ENCODE measurements around the gene CCL24. TPM values are rescaled to one million over a fixed set of nuclear protein-coding genes. Genes with fewer than 3 reads are reported as not detected.
"Not testable (repeated sequence)": the region's sequence is repeated elsewhere in the genome, so short reads cannot be mapped to it uniquely, and the experiment has no call there.

Gene CCL24
- total RNA-seq, 1 experiment from 2014 or later: not detected

DNA sequence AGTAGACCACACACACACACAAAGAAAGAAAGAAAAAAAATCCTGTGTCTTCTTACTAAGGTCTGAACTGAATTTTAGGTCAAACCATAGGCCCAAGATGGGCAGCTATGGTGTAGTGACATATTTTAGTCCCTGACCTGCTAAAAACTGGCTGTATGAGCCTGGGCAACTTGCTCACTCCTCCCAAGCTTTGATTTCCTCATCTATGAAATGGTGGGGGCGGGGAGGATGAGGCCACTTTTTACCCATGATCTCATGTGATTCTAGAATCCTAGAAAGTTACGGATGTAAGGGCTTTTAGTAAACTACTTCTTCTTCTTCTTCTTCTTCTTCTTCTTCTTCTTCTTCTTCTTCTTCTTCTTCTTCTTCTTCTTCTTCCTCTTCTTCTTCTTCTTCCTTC lies 6.1 kb upstream of the CCL24 start:
- DNase-seq (ENCODE audit: low read depth): no peak

DNA sequence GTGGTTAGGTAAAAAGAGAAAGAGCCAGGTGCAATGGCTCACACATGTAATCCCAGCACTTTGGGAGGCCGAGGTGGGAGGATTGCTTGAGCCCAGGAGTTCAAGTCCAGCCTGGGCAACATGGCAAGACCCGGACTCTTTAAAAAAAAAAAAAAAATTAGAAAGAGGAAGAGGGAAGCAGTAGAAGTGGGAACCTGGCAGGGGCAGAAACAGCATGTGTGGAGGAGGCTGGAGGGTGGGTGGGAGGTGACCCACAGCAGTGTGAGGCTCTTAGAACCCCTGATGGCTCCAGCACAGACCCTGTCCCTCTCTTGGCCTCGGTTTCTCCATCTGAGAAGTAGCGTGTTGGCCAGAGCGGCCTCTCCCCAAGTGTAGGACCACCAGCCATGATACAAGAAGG lies 4.9 kb upstream of the CCL24 start:
- DNase-seq (ENCODE audit: low read depth): no peak

DNA sequence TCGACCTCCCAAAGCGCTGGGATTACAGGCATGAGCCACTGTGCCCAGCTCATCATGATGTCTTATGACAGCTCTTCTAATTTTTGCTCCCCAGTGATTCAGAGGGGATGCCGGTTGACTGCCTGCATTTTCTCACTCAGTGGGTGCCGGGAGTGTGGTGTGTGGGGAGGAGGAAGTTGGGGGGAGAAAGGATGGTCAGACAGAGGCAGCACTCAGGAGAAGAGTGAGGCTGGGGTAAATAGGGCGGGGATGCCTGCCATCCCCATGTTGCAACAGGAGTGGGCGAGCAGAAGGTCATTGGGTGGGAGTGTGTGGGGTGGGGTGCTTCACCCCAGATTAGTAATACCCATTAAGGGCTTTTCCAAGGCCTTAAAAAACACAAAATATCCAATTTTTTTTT lies 3.5 kb upstream of the CCL24 start:
- DNase-seq (ENCODE audit: low read depth): no peak

DNA sequence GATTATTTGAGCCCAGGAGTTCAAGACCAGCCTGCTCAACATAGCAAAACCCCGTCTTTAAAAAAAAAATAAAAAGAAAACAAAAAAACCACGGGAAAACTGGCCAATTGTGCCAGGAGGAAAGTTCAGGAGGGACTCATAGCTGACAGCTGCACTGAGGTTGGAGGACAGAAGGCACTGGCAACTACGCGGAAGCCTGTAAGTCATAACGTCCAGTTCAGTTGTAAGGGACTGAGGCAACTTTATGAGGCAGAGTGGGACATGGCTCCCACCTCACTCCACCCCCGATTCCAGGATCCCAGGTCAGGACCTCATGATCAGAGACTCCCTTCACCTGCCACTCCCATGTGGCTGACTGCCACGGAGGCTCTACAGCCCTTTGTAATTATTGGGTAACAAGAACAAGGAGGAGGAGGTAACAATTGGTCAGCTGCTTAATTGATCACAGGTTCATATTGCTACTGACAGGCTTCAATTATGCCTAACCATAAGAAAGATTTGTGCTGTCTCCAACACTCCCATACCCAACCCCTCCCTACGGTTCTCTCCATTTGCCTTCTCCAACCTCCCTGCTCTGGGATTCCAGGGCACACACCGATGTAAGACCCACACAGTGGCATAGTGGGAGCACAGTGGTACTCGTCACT lies 1.9 kb upstream of the CCL24 start:
- no peak for DNase-seq (ENCODE audit: low read depth)

DNA sequence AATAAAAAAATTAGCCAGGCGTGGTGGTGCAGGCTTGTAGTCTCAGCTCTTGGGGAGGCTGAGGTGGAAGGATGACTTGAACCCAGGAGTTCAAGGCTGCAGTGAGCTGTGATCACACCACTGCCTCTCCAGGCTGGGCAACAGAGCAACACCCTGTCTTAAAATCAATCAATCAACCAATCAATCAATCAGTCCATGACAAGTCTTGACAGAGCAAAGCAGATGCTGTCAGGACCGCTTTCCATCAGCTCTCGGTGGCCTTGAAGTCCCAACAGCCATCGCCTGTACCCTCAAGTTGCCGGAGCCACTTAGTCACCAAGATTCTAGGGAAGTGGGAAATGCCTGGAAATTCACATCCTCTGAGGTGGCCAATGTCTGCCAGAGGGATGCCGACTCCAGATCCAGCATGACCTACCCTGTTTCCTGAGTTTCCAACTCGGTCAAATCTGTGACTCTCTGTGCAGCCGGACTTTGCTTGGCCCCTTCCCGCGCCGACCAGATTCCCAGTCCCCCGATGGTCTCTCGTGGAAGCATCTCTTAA lies 871 bp upstream of the CCL24 start:
- peak; percentile 77 for DNase-seq (ENCODE audit: low read depth)

DNA sequence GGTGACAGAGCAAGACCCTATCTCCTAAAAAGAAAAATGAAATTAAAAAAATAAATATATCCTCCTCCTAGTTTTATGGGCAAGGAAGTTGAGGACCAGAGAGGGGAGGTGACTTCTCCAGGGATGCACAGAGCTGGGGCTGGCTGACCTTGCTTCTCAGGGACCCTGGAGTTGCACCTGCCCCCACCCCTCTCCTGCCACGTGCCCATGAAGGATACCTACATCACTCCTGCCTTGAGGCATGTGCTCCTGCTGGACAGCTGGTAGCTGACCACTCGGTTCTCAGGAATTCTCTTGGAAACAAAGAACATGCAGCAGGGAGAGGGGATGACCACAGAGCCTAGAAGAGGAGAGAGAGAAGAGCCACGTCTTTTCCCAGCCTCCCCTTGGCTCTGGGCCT lies 522 bp downstream of the CCL24 start:
- DNase-seq (ENCODE audit: low read depth): peak; percentile 36

DNA sequence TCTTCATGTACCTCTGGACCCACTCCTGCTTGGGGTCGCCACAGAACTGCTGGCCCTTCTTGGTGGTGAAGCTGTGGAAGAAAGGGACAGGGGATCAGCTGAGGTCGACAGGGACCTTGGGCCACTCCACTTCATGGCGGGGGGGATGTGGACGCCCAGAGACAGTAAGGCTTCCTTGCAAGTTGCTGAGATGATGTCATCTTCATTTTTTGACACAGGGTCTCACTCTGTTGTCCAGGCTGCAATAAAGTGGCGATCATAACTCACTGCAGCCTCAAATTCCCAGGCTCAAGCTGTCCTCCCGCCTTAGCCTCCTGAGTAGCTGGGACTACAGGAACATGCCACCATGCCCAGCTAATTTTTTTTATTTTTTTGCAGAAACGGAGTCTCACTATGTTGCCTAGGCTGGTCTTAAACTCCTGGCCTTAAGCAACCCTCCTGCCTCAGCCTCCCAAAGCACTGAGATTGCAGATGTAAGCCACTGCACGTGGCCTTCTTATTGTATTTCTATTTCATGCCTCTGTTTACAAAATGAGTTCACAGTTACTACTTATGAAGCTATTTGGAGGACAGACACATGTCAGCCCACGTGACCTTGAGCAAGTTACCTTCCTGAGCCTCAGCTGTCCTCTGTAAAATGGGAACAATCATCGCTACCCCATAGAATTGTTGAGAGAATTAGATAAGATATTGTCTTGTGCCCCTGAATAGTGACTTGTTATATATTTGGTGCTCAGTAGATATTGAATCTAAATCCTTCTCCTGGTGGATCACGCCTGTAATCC lies 1.5 kb downstream of the CCL24 start:
- no peak for DNase-seq (ENCODE audit: low read depth)

DNA sequence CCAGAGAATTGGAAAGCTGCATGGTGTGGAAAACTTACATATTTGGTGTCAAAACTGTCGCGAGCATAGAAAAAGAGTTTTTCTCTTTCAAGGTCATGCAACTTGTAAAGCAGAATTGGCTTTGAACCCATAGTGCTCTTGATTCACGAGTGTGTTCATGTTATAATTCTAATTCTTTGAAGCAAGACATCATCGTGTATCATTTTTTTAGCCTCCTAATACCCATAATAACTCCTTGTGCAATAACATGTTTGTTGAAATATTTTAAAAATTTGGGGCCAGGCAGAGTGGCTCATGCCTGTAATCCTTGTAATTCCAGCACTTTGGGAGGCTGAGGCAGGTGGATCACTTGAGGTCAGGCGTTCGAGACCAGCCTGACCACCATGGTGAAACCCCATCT lies 4.2 kb downstream of the CCL24 start:
- no peak for DNase-seq (ENCODE audit: low read depth)

DNA sequence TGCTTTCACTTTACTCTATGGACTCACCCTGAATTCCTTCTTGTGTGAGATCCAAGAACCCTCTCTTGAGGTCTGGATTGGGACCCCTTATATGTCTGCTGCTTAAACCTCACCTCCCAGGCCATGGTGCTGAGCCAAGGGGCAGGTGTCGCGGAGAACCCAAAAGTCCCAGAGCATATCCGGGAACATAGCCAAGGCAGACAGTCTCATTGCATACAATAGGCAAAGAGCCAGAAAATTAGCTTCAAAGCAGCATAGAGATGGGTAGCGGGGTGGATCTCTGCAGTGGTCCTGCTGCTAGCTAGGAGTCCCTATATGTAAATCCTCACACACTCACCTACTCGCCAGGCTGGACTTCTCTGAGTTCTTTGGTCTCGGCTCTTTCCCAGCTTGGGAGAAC lies 5.5 kb downstream of the CCL24 start:
- DNase-seq (ENCODE audit: low read depth): no peak

DNA sequence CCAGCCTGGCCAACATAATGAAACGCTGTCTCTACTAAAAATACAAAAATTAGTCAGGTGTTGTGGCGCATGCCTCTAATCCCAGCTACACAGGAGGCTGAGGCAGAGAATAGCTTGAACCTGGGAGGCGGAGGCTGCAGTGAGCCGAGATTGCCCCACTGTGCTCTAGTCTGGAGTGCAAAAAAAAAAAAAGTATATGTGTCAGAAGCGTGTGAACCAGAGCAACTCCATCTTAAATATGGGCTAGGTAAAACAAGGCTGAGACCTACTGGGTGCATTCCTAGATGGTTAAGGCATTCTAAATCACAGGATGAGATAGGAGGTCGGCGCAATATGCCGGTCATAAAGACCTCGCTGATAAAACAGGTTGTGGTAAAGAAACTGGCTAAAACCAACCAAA lies 6.2 kb downstream of the CCL24 start:
- DNase-seq (ENCODE audit: low read depth): no peak

DNA sequence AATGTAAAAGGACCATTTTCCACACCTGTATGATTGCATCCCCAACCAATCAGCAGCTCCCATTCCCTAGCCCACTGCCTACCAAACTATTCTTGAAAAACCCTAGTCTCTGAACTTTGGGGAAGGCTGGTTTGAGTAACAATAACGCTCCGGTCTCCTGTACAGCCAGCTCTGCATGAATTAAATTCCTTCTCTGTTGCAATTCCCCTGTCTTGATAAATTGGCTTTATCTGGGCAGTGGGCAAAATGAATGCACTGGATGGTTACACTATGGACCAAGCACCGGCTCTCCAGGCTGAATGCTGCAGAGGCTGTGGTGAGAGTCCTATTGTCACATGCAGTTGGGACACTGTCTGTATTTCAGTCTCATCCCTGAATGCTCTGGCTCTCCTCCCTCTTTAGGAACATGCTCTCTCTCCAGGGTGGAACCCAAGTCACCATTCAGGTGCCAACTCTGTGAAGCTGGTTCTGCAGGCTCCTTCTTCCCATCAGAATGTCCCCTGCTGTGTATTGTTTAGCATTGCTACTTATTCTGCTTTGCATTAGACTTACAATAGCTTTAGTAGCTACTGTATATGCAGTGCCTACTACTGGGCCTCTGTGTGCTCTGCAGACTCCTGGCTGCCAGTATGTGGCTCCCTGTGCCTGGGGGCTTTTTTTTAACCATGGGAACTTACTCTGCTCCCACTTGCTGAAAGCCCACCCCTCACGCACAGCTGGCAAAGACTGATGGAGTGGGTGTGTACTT lies 6.9 kb downstream of the CCL24 start:
- no peak for DNase-seq (ENCODE audit: low read depth)

DNA sequence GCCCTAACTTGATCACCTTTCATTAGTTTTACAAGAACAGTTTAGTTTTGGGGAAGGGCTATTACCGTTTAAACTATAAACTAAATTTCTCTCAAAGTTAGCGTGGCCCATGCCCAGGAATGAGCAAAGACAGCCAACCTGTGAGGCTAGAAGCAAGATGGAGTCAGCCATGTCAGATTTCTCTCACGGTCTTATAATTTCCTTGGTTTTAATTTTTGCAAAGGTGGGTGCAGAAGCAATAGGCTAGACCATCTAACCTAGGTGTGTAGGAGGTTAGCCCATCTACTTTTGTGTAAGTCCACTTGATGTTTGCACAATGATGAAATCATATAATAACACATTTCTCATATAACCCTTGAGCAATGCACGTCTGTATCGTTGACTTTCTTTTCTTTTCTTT lies 8.9 kb downstream of the CCL24 start:
- no peak for DNase-seq (ENCODE audit: low read depth)

DNA sequence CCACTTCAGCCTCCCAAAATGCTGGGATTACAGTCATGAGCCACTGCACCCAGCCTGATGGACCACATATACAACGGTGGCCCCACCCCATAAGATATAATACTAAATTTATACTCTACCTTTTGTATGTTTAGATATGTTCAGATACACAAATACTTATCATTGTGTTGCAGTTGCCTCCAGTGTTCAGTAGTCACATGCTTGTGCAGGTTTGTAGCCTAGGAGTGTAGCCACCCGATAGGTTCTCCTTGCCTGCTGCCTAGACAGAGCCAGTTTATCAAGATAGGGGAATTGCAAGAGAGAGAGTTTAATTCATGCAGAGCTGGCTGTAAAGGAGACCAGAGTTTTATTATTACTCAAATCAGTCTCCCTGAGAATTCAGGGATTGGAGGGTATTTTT lies 9.6 kb downstream of the CCL24 start:
- no peak for DNase-seq (ENCODE audit: low read depth)

DNA sequence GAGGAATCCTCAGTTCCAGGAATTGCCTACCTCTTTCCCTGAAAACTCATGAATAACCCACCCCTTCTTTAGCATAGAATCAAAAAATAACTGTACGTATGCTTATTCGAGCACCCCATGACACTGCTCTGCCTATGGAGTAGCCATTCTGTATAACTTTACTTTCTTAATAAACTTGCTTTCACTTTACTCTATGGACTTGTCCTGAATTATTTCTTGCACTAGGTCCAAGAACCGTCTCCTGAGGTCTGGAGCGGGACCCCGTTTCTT lies 11.1 kb downstream of the CCL24 start:
- no peak for DNase-seq (ENCODE audit: low read depth)

DNA sequence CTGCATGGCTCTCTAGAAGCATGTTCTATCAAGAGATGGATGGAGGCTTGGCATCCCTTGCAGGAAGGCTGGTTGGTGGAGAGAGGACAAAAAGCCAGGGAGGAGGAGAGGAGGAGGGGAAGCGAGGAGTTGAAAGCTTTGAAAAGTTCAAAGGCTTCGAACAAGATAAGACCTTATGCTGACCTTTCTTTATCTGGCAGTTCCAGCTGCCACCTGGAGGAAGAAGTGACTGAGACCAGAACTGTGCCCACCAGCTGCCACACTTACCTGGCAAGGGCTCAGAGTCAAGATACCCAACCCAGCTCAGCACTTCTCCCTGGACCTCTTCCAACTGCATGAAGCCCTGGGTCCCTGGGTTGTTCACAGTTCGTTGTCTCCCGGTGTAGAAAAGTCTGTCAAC lies 14.8 kb downstream of the CCL24 start:
- DNase-seq (ENCODE audit: low read depth): no peak

DNA sequence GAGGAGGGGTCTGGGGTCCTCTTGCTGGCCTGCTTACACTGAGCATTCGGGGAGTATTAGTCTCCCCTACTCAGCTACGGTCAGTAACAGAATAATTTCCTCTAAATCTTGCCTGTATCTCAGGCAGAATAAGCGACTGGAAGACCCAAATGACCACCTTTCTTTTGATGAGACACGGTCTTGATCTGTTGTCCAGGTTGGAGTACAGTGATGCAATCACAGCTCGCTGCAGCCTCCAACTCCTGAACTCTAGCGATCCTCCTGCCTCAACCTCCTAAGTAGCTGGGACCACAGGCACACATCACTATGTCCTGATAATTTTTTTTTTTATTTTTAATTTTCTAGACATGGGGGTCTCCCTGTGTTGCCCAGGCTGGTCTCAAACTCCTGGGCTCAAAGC lies 17.2 kb downstream of the CCL24 start:
- DNase-seq (ENCODE audit: low read depth): no peak

DNA sequence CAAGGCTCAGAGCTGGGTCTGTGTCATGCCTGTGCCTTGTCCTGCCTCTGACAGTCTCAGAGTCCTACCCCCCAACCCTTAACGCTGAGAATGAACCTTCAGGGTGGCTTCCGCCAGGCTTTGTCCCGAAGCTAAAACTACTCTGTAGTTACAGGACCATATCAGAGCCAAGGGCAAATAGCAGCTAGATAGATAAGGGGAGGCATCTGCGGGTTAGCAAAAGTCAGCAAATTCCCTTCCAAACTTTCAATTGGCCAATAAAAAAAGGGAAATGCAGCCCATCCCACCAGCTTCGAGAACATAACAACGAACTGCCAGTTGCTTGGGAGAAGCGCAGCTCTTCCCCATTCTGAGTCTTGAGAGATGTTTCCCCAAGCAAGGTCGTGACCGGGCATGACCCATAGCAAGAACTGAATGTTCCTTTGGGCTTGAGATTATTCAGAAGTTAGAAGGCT lies 17.7 kb downstream of the CCL24 start:
- DNase-seq (ENCODE audit: low read depth): no peak

DNA sequence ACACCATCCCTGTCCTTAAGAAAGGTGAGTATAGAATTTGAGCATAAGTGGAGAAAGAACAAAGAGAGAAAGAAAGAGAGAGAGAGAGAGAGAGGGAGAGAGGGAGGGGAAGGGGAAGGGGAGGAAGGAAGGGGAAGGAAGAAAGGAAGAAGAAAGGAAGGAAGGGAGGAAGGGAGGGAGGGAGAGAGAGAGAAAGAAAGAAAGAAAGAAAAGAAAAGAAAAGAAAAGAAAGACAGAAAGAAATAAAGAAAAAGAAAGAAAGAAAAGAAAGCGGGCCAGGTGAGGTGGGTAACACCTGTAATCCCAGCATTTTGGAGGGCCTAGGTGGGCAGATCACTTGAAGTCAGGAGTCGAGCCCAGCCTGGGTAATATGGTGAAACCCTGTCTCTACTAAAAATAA lies 19.9 kb downstream of the CCL24 start:
- no peak for DNase-seq (ENCODE audit: low read depth)

DNA sequence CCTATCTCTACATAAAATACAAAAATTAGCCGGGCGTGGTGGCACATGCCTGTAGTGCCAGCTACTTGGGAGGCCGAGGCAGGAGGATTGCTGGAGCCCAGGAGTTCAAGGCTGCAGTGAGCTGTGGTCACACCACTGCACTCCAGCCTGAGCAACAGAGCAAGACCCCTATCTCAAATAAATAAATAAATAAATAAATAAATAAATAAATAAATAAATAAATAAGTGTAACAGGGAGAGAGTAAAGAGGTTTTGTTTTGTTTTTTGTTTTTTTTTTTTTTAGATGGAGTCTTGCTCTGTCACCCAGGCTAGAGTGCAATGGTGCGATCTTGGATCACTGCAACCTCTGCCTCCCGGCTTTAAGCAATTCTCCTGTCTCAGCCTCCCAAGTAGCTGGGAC lies 21.0 kb downstream of the CCL24 start:
- not testable (repeated sequence) for DNase-seq (ENCODE audit: low read depth)

DNA sequence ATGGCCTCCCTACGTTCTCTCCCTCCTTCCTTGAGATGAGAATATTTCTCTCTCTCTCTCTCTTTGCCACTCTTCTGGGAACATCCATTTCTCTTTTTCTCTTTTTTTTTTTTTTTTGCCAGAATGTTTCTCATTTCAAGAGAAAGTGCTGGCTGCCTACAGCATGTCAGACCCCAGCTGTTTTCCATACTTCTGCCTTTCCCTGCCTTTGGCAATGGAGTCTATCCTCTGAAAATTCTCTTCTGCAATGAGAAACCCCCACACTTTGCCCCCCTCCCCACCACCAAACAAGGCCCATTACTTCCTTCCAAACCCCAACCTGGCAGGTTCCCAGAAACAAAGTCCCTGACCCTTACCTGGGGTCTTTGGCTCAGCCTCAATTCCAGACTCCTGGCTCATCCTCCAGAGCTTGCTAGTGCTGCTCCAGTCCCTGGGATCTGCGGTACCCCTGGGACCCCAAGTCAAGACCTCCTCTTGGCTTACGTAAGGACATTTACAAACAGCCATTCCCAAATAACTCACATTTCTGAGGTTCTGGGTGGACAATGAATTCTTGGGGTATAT lies 24.2 kb downstream of the CCL24 start:
- no peak for DNase-seq (ENCODE audit: low read depth)

DNA sequence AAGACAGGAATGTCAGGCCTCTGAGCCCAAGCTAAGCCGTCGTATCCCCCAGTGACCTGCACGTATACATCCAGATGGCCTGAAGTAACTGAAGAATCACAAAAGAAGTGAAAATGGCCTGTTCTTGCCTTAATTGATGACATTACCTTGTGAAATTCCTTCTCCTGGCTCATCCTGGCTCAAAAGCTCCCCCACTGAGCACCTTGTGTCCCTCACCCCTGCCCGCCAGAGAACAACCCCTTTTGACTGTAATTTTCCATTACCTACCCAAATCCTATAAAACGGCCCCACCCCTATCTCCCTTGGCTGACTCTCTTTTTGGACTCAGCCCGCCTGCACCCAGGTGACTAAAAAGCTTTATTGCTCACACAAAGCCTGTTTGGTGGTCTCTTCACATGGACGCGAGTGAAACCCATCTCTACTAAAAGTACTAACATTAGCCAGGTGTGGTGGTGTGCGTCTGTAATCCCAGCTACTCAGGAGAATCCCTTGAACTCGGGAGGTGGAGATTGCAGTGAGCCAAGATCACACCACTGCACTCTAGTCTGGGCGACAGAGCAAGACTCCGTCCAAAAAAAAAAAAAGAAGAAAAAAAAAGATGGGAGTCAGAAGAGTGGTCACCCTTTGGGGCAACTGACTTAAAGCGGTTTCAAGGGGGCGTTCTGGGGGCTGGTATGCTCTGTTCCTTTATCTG lies 25.3 kb downstream of the CCL24 start:
- DNase-seq (ENCODE audit: low read depth): not testable (repeated sequence)

DNA sequence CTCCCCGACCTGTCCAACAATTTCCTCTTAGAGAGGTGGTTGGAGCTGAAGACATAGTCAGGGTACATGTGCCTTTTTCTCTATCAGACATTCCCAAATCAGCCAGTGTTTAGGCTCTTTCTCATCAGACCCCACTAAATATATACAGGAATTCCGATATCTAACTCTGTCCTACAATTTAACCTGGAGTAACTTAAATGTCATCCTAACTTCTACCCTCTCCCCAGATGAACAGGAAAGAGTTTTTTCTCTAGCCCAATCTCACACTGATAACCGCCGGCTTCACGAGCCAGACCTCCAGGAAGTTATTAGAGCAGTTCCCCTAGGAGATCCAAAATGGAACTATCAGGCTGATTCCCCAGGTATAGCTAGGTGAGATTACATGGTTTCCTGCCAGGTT lies 30.5 kb downstream of the CCL24 start:
- not testable (repeated sequence) for DNase-seq (ENCODE audit: low read depth)

All from M059J (cell line).